Esophagus squamous epithelium (tissue), 4 donors: ENCODE results near the gene HYOU1.

Experiments used
- CTCF ChIP-seq, 6 experiments: fragments of 450-650 bp in 4 of 6; fragments of 200-600 bp in 2 of 6; sonication (generic) in 2 of 6; IDR thresholded peaks; one replicate each; pipeline ENCODE4 v1.5.1; 2016 to 2019; ENCODE audit warnings: antibody characterized with exemption in 6 of 6, mild to moderate bottlenecking in 4 of 6, moderate library complexity in 4 of 6
- POLR2A ChIP-seq, 4 donors: fragments of 450-650 bp; IDR thresholded peaks; one replicate each; pipeline ENCODE4 v1.6.1; 2017; ENCODE audit warnings: antibody characterized with exemption in 4 of 4, mild to moderate bottlenecking in 4 of 4, moderate library complexity in 3 of 4

GRCh38 chr11:119091966-119092879, 35.2 kb upstream of the HYOU1 start:
- TF ChIP-seq CTCF (IDR thresholded peaks at IDR 0.05) (no peak), POLR2A (IDR thresholded peaks at IDR 0.05) (no peak)
